Naive B cell (primary cell): ENCODE results near the gene MPL. TPM values are rescaled to one million over a fixed set of nuclear protein-coding genes. Genes with fewer than 3 reads are reported as not detected.
"Not testable (repeated sequence)": the region's sequence is repeated elsewhere in the genome, so short reads cannot be mapped to it uniquely, and the experiment has no call there.

Experiments used
- ATAC-seq, 2 donors: fragments of 150-1000 bp; cut with Tn5 transposase; 2 replicates each; pipeline ENCODE4 v1.10.0; 2021; ENCODE audit warnings: low read depth in 2 of 2, mild to moderate bottlenecking in 2 of 2, moderate library complexity in 2 of 2
- DNase-seq: peaks from one replicate; pipeline ENCODE4 v3.0.0; 2022
- H3K27ac Mint-ChIP-seq, 6 donors: one replicate each; pipeline ENCODE4 v1.8.0; 2020 to 2022; ENCODE audit warnings: mild to moderate bottlenecking in 6 of 6, mixed read lengths in 6 of 6, moderate library complexity in 5 of 6, inconsistent platforms in 2 of 6
- H3K27me3 Mint-ChIP-seq, 3 donors: one replicate each; pipeline ENCODE4 v1.8.0; 2021 to 2022; ENCODE audit warnings: mixed read lengths in 3 of 3, mild to moderate bottlenecking in 1 of 3
- H3K36me3 Mint-ChIP-seq, 2 donors: one replicate each; pipeline ENCODE4 v1.8.0; 2020 to 2022; ENCODE audit warnings: mixed read lengths in 2 of 2, inconsistent platforms in 1 of 2, mild to moderate bottlenecking in 1 of 2
- H3K4me1 Mint-ChIP-seq, 3 donors: one replicate each; pipeline ENCODE4 v1.8.0; 2020 to 2022; ENCODE audit warnings: mixed read lengths in 3 of 3, inconsistent platforms in 1 of 3, mild to moderate bottlenecking in 1 of 3, moderate library complexity in 1 of 3
- H3K4me3 Mint-ChIP-seq, 8 donors: one replicate each; pipeline ENCODE4 v1.8.0; 2020 to 2022; ENCODE audit warnings: mild to moderate bottlenecking in 8 of 8, mixed read lengths in 8 of 8, moderate library complexity in 8 of 8, inconsistent platforms in 2 of 8
- H3K9me3 Mint-ChIP-seq, 7 donors: one replicate each; pipeline ENCODE4 v1.8.0; 2020 to 2022; ENCODE audit warnings: mixed read lengths in 7 of 7, mild to moderate bottlenecking in 5 of 7, inconsistent platforms in 2 of 7, moderate library complexity in 1 of 7
- polyA plus RNA-seq, 6 donors: library from polyadenylated mRNA; unstranded; fragments of 300-500 nt; fragmentation: Illumina TruSeq; gene quantifications; one replicate each; pipeline ENCODE4 v1.2.3, GENCODE V29; 2021; ENCODE audit warnings: low read depth in 6 of 6

The MPL gene
- polyA plus RNA-seq, 6 donors from 2014 or later = 0.32 TPM; not detected in 5

GRCh38 chr1:43369779-43370178, 32.2 kb downstream of the MPL start:
- not testable (repeated sequence) for H3K27me3 Mint-ChIP-seq
- peaks cover 40 to 46% (median 43%) of the 10 kb centered on the region in 3 donors for H3K4me1 Mint-ChIP-seq

GRCh38 chr1:43370564-43370963, 32.9 kb downstream of the MPL start:
- Mint-ChIP-seq H3K9me3 (no peaks in the 10 kb centered on the region), H3K27ac (peak overlapping the region; percentile 4 to 78 (median 55)), H3K4me3 (peak overlapping the region in 4 of 8 donors; percentile 36 to 73 (median 50)), H3K27me3 (no peaks in the 10 kb centered on the region), H3K36me3 (no peaks in the 10 kb centered on the region), H3K4me1 (peaks cover 34 to 40% (median 37%) of the 10 kb centered on the region in 3 donors)
- no peak for DNase-seq
- no peak for ATAC-seq

More at GRCh38 chr1:43369779-43370178, 32.2 kb downstream of the MPL start:
- peak overlapping the region in 2 of 8 donors; percentile 57 to 99 for H3K4me3 Mint-ChIP-seq
- not testable (repeated sequence) for ATAC-seq, H3K36me3 Mint-ChIP-seq, H3K9me3 Mint-ChIP-seq, DNase-seq
- peak overlapping the region in 1 of 6 donors; percentile 43 for H3K27ac Mint-ChIP-seq

- no peak overlapping the region for H3K4me3 Mint-ChIP-seq
These were observed 34.6 kb downstream of the MPL start for GRCh38 chr1:43372172-43372571.

GRCh38 chr1:43373066-43373940, 35.7 kb downstream of the MPL start:
- no peaks in the 10 kb centered on the region for H3K27me3 Mint-ChIP-seq
- H3K9me3 Mint-ChIP-seq = no peaks in the 10 kb centered on the region
- peaks cover 20 to 27% (median 25%) of the 10 kb centered on the region in 3 donors for H3K4me1 Mint-ChIP-seq
- H3K27ac Mint-ChIP-seq = no peak overlapping the region
- DNase-seq (no peak), ATAC-seq (no peak)
- no peaks in the 10 kb centered on the region for H3K36me3 Mint-ChIP-seq
- no peak overlapping the region for H3K4me3 Mint-ChIP-seq

More at GRCh38 chr1:43372172-43372571, 34.6 kb downstream of the MPL start:
- no peak for ATAC-seq
- Mint-ChIP-seq H3K4me1 (peaks cover 26 to 30% (median 29%) of the 10 kb centered on the region in 3 donors), H3K27ac (peak overlapping the region in 2 of 6 donors; percentile 35 to 36), H3K9me3 (no peaks in the 10 kb centered on the region), H3K36me3 (no peaks in the 10 kb centered on the region), H3K27me3 (no peaks in the 10 kb centered on the region)
- DNase-seq = no peak

GRCh38 chr1:43376723-43377235, 39.2 kb downstream of the MPL start:
- peak overlapping the region in 1 of 6 donors; percentile 75 for H3K27ac Mint-ChIP-seq
- H3K4me1 Mint-ChIP-seq = peaks cover 10 to 18% (median 13%) of the 10 kb centered on the region in 3 donors
- H3K36me3 Mint-ChIP-seq = peaks cover 7 to 9% of the 10 kb centered on the region in 2 donors
- no peaks in the 10 kb centered on the region for H3K9me3 Mint-ChIP-seq
- no peak overlapping the region for H3K4me3 Mint-ChIP-seq
- no peaks in the 10 kb centered on the region for H3K27me3 Mint-ChIP-seq
- no peak for DNase-seq
- ATAC-seq = no peak

- no peak overlapping the region for H3K27ac Mint-ChIP-seq
- no peak overlapping the region for H3K4me3 Mint-ChIP-seq
- no peak for ATAC-seq
- peaks cover 10 to 18% (median 13%) of the 10 kb centered on the region in 3 donors for H3K4me1 Mint-ChIP-seq
- no peaks in the 10 kb centered on the region for H3K27me3 Mint-ChIP-seq
- H3K9me3 Mint-ChIP-seq = no peaks in the 10 kb centered on the region
- peaks cover 7 to 13% of the 10 kb centered on the region in 2 donors for H3K36me3 Mint-ChIP-seq
- no peak for DNase-seq
These were observed 40.2 kb downstream of the MPL start for GRCh38 chr1:43377831-43378230.

GRCh38 chr1:43379476-43379875, 41.9 kb downstream of the MPL start:
- H3K27me3 Mint-ChIP-seq = no peaks in the 10 kb centered on the region
- peak overlapping the region in 1 of 6 donors; percentile 73 for H3K27ac Mint-ChIP-seq
- peaks cover 10 to 18% (median 13%) of the 10 kb centered on the region in 3 donors for H3K4me1 Mint-ChIP-seq
- peaks cover 15 to 18% of the 10 kb centered on the region in 2 donors for H3K36me3 Mint-ChIP-seq
- no peak for DNase-seq
- H3K4me3 Mint-ChIP-seq = no peak overlapping the region
- no peak for ATAC-seq
- no peaks in the 10 kb centered on the region for H3K9me3 Mint-ChIP-seq

GRCh38 chr1:43381612-43382011, 44.0 kb downstream of the MPL start:
- Mint-ChIP-seq H3K4me3 (peak overlapping the region in 1 of 8 donors; percentile 47), H3K9me3 (no peaks in the 10 kb centered on the region), H3K27me3 (no peaks in the 10 kb centered on the region), H3K36me3 (peaks cover 24 to 27% of the 10 kb centered on the region in 2 donors), H3K27ac (peak overlapping the region in 1 of 6 donors; percentile 52), H3K4me1 (peaks cover 10 to 19% (median 11%) of the 10 kb centered on the region in 3 donors)
- ATAC-seq = no peak
- no peak for DNase-seq

- Mint-ChIP-seq H3K36me3 (peaks cover 29 to 30% of the 10 kb centered on the region in 2 donors), H3K27ac (peak overlapping the region in 3 of 6 donors; percentile 46 to 70 (median 67)), H3K4me3 (no peak overlapping the region)
These were observed 44.6 kb downstream of the MPL start for GRCh38 chr1:43382027-43382779.

GRCh38 chr1:43383449-43383848, 45.8 kb downstream of the MPL start:
- H3K36me3 Mint-ChIP-seq = peaks cover 30 to 31% of the 10 kb centered on the region in 2 donors
- H3K9me3 Mint-ChIP-seq = no peaks in the 10 kb centered on the region
- peaks cover 18 to 20% (median 20%) of the 10 kb centered on the region in 3 donors for H3K4me1 Mint-ChIP-seq
- no peaks in the 10 kb centered on the region for H3K27me3 Mint-ChIP-seq
- H3K27ac Mint-ChIP-seq = peak overlapping the region in 3 of 6 donors; percentile 27 to 74 (median 74)
- DNase-seq (no peak), ATAC-seq (no peak)
- H3K4me3 Mint-ChIP-seq = peak overlapping the region in 1 of 8 donors; percentile 16

More at GRCh38 chr1:43382027-43382779, 44.6 kb downstream of the MPL start:
- no peaks in the 10 kb centered on the region for H3K27me3 Mint-ChIP-seq
- peaks cover 8 to 17% (median 10%) of the 10 kb centered on the region in 3 donors for H3K4me1 Mint-ChIP-seq
- DNase-seq = no peak
- ATAC-seq = no peak
- H3K9me3 Mint-ChIP-seq = no peaks in the 10 kb centered on the region

GRCh38 chr1:43386676-43387075, 49.1 kb downstream of the MPL start:
- Mint-ChIP-seq H3K36me3 (peaks cover 22 to 24% of the 10 kb centered on the region in 2 donors), H3K27me3 (no peaks in the 10 kb centered on the region), H3K4me1 (peaks cover 27 to 36% (median 32%) of the 10 kb centered on the region in 3 donors), H3K27ac (peak overlapping the region in 1 of 6 donors; percentile 94), H3K4me3 (peak overlapping the region in 2 of 8 donors; percentile 25 to 99), H3K9me3 (no peaks in the 10 kb centered on the region)
- ATAC-seq = no peak
- DNase-seq = no peak

- peak overlapping the region; percentile 98 to 100 (median 100) for H3K4me3 Mint-ChIP-seq
- peaks cover 14 to 21% of the 10 kb centered on the region in 2 donors for H3K36me3 Mint-ChIP-seq
- peaks cover 32 to 41% (median 39%) of the 10 kb centered on the region in 3 donors for H3K4me1 Mint-ChIP-seq
- no peak for ATAC-seq
- H3K27me3 Mint-ChIP-seq = no peaks in the 10 kb centered on the region
- DNase-seq = no peak
- H3K9me3 Mint-ChIP-seq = no peaks in the 10 kb centered on the region
- H3K27ac Mint-ChIP-seq = peak overlapping the region in 3 of 6 donors; percentile 51 to 96 (median 89)
These were observed 50.5 kb downstream of the MPL start for GRCh38 chr1:43387976-43388599.
